HG03558 (cell line): ENCODE measurements around the gene INKA2.

Experiments
- ATAC-seq: cut with Tn5 transposase; IDR thresholded peaks from one replicate; pipeline ENCODE4 v1.9.1; 2021; ENCODE audit warnings: moderate number of reproducible peaks; ENCODE audit not compliant: unreplicated experiment; ENCODE audit errors: extremely low read depth

INKA2 gene

DNA sequence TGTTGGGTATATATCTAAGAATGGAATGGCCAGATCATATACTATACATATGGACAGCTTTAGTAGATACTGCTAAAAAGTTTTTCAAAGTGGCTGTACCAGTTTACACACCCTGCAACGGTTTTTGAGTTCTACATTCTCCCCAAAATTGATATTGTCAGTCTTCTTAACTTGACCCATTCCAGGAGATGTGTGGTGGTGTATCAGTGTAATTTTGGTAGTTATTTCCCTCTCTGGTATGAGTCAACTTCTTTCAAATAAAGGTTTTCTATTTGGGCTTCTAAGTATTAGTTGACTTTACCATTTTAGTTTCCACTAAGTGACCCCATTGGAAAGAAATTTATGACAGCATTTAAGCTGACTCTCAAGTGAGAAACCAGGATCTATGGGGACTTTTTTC is 29.2 kb downstream of the INKA2 start:
- ATAC-seq: no peak

GRCh38 chr1:111707906-111708305 is 31.3 kb downstream of the INKA2 start:
- ATAC-seq: no peak

- no peak for ATAC-seq
Measured at GRCh38 chr1:111706921-111707320, 32.3 kb downstream of the INKA2 start.

DNA sequence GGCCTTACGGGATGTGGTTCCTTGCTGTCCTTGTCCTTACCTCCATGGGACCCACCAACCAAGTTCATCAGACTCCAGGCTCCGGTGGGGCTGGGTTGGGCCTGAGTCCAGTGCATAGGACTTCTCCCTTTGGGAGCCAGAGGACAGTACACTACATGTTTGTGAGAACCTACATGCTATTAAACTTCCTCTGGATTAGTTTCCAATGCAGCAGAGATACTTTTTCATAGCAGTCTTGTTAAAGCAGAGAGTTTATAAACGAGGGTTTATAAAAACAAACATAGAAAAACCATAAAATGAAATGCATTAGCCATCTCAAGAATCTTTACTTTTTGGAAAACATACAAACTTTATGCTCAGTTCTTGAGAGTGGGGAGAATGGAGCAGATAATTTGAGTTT is 33.4 kb downstream of the INKA2 start:
- ATAC-seq: no peak

GRCh38 chr1:111704776-111705175 is 34.4 kb downstream of the INKA2 start:
- no peak for ATAC-seq

- no peak for ATAC-seq
Measured at GRCh38 chr1:111704240-111704639, 35.0 kb downstream of the INKA2 start.

DNA sequence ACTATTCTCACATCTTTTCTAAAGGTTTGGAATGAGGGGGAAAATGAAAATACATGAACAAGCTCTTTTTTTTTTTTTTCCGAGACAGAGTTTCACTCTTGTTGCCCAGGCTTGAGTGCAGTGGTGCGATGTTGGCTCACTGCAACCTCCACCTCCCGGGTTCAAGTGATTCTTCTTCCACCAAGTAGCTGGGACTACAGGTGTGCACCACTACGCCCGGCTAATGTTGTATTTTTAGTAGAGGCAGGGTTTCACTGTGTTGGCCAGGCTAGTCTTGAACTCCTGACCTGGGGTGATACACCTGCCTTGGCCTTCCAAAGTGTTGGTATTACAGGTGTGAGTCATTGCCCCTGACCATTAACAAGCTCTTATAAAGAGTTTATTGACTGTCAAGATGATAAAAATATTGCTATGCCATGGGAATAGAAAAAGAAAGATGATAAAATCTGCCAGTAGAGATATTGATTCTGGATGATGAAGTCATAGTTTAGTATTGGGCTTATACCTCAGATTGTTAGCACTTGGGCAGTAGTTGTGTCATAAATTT is 36.6 kb downstream of the INKA2 start:
- ATAC-seq: no peak

- ATAC-seq: no peak
Measured at GRCh38 chr1:111699268-111699667, 39.9 kb downstream of the INKA2 start.

- no peak for ATAC-seq
Measured at GRCh38 chr1:111696330-111696729, 42.9 kb downstream of the INKA2 start.

- no peak for ATAC-seq
Measured at GRCh38 chr1:111695801-111696200, 43.4 kb downstream of the INKA2 start.

DNA sequence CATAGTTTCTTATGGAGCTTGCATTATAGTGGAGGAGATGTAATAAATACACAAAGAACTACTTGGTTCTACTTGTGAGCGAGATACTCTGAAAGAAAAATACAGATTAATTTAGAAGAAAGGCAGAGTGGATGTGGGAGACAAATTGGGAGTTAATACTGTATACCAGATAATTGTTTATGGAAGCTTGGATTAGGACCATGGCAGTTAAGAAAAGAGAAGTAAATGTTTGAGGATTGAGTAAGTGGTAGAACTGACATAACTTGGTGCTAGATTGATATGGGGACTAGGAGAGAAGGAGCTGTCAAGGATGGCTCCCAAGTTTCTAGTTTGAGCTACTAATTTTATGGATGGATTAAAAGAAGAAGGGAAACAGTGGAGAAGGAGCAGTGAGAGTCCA is 47.3 kb downstream of the INKA2 start:
- ATAC-seq: no peak

GRCh38 chr1:111690306-111690617 is 48.9 kb downstream of the INKA2 start:
- no peak for ATAC-seq
